ENCODE data around the gene TRPM4. TPM values are rescaled to one million over a fixed set of nuclear protein-coding genes. Genes with fewer than 3 reads are reported as not detected.
"Not testable (repeated sequence)": the region's sequence is repeated elsewhere in the genome, so short reads cannot be mapped to it uniquely, and the experiment has no call there.

Gene TRPM4
- total RNA-seq, 1 donor, result 15.0 TPM

DNA sequence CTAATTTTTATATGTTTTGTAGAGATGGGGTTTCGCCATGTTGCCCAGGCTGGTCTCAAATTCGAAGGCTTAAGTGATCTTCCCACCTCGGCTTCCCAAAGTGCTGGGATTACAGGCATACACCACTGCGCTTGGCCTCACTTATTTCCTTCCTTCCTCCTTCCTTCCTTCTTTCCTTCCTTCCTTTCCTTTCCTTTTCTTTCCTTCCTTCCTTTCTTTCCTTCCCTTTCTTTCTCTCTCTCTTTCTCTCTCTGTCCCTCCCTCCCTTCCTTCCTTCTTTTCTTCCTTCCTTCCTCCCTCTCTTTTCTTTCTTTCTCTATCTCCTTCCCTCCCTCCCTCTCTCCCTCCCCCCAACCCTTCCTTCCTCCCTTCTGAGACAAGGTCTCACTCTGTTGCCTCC, 36.8 kb downstream of the TRPM4 start:
- DNase-seq (ENCODE audit: low read depth), result no peak
- TF ChIP-seq, protein P1, sequence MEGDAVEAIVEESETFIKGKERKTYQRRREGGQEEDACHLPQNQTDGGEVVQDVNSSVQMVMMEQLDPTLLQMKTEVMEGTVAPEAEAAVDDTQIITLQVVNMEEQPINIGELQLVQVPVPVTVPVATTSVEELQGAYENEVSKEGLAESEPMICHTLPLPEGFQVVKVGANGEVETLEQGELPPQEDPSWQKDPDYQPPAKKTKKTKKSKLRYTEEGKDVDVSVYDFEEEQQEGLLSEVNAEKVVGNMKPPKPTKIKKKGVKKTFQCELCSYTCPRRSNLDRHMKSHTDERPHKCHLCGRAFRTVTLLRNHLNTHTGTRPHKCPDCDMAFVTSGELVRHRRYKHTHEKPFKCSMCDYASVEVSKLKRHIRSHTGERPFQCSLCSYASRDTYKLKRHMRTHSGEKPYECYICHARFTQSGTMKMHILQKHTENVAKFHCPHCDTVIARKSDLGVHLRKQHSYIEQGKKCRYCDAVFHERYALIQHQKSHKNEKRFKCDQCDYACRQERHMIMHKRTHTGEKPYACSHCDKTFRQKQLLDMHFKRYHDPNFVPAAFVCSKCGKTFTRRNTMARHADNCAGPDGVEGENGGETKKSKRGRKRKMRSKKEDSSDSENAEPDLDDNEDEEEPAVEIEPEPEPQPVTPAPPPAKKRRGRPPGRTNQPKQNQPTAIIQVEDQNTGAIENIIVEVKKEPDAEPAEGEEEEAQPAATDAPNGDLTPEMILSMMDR (IDR thresholded peaks at IDR 0.05; ENCODE audit: insufficient read depth, low read length), result no peak
- no peak overlapping the region for H3K4me3 ChIP-seq (ENCODE audit: low read depth, low read length)

DNA sequence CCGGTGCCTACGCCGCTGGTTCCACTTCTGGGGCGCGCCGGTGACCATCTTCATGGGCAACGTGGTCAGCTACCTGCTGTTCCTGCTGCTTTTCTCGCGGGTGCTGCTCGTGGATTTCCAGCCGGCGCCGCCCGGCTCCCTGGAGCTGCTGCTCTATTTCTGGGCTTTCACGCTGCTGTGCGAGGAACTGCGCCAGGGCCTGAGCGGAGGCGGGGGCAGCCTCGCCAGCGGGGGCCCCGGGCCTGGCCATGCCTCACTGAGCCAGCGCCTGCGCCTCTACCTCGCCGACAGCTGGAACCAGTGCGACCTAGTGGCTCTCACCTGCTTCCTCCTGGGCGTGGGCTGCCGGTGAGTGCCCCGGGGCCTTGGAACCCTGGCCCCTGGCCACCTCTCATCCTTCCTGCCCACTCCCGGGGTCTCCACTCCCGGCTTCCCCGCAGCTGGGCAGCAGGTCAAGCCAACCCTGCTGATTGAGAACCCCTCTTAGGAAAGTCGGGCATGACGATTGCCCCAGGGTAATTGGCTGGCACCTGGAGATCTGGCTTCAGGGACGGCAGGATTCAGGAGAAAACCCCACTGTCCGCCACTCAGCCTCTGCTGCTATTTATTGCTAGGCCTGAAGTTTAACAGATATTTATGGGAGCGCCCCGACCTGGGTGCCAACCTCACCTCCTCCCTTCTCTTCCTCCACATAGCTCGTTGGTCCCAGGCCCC, 39.1 kb downstream of the TRPM4 start:
- TF ChIP-seq, protein P1 (IDR thresholded peaks at IDR 0.05; ENCODE audit: insufficient read depth, low read length), result no peak
- H3K4me3 ChIP-seq (ENCODE audit: low read depth, low read length), result no peak overlapping the region
- DNase-seq (ENCODE audit: low read depth), result no peak

DNA sequence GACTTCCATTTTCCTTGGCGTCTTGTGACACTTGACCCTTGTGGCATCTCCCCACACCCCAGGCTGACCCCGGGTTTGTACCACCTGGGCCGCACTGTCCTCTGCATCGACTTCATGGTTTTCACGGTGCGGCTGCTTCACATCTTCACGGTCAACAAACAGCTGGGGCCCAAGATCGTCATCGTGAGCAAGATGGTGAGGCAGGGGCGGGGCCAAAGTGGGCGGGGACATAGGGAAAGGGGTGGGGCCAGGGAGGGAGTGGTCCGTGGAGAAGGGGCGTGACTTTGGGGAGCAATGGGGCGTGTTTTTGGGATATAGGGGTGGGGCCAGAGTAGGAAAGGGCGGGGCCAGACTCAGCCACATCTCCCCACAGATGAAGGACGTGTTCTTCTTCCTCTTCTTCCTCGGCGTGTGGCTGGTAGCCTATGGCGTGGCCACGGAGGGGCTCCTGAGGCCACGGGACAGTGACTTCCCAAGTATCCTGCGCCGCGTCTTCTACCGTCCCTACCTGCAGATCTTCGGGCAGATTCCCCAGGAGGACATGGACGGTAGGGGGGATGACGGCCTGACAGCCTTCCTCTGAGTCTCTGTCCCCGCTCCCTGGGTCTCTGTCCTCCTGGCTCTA, 42.8 kb downstream of the TRPM4 start:
- TF ChIP-seq, protein P1 (IDR thresholded peaks at IDR 0.05; ENCODE audit: insufficient read depth, low read length), result no peak
- no peak for DNase-seq (ENCODE audit: low read depth)
- no peak overlapping the region for H3K4me3 ChIP-seq (ENCODE audit: low read depth, low read length)

DNA sequence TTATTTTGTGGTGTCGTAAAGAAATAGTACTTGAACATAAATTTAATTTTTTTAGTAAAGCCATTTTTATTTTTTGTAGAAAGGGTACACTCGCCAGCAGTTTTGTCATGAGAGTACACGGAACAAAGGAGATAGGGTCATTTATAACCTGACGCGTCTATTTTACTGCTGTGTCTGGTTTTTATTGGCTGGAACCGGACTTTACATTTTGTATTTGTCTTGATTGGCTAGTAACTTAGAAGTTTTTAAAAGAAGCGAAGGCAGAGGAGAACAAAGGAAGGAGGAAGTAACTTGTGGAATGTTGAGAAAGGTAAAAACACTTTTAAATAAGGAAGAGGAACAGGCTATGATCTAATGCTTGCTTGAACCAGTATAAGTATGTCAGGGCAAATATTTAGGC, 43.5 kb downstream of the TRPM4 start:
- DNase-seq (ENCODE audit: low read depth), result no peak
- H3K4me3 ChIP-seq (ENCODE audit: low read depth, low read length), result no peak overlapping the region
- TF ChIP-seq, protein P1 (IDR thresholded peaks at IDR 0.05; ENCODE audit: insufficient read depth, low read length), result no peak

DNA sequence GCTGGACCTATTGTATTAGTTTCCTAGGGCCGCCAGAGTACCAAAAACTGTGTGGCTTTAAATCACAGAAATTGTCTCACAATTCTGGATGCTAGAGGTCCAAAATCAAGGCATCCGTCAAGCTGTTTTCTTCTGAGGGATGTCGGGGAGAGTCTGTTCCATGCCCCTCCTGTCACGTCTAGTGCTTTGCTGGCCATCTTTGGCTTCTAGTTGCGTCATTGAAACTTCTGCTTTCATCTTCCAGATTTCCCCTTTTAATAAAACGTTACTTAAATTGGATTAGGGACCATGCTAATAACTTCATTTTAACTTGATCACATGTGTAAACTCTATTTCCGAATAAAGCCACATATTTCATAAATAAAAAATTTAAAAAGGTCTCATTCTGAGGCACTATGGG, 47.5 kb downstream of the TRPM4 start:
- no peak overlapping the region for H3K4me3 ChIP-seq (ENCODE audit: low read depth, low read length)
- TF ChIP-seq, protein P1 (IDR thresholded peaks at IDR 0.05; ENCODE audit: insufficient read depth, low read length), result no peak
- DNase-seq (ENCODE audit: low read depth), result no peak

DNA sequence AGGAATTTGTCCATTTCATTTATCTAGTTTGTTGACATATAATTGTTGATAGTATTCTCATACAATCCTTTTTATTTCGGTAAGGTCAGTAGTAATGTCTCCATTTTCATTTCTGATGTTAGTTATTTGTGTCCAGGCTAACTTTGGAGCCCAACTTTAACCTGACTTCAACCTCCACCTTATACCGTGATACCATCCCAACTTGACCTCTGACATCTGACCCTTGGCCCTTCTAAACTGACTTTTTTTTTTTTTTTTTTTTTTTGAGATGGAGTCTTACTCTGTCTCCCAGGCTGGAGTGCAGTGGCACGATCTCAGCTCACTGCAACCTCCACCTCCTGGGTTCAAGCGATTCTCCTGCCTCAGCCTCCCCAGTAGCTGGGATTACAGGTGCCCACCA, 51.9 kb downstream of the TRPM4 start:
- H3K4me3 ChIP-seq (ENCODE audit: low read depth, low read length); DNase-seq (ENCODE audit: low read depth): not testable (repeated sequence)

DNA sequence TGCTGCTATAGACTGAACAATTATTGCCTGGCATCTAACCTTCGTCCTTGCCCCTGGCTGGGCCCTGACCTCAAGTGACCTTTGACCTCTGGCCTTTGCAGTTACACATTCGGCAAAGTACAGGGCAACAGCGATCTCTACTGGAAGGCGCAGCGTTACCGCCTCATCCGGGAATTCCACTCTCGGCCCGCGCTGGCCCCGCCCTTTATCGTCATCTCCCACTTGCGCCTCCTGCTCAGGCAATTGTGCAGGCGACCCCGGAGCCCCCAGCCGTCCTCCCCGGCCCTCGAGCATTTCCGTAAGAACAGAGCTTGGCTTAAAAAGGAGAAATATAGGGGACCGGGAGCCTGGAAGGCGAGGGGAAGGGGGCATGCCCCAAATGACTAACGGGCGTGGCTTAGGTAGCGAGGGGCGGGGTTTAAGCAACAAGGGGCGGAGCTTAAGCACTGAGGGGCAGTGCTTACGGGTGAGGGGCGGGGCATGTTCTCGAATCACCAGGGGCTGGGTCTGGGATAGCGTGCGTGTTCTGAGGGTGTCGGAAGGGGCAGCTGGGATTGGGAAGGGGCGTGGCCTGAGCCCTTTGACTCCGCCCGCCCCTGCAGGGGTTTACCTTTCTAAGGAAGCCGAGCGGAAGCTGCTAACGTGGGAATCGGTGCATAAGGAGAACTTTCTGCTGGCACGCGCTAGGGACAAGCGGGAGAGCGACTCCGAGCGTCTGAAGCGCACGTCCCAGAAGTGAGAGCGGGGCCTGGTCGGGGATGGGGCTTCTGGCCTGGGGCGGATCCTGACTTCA, 52.7 kb downstream of the TRPM4 start:
- H3K4me3 ChIP-seq (ENCODE audit: low read depth, low read length), result no peak overlapping the region
- TF ChIP-seq, protein P1 (IDR thresholded peaks at IDR 0.05; ENCODE audit: insufficient read depth, low read length), result no peak
- DNase-seq (ENCODE audit: low read depth), result no peak

Data from fibroblast of the aortic adventitia (primary cell).